CD4-positive, alpha-beta memory T cell (primary cell): Measurements from ENCODE around the gene GIGYF1. TPM values are rescaled to one million over a fixed set of nuclear protein-coding genes. Genes with fewer than 3 reads are reported as not detected.
A peak's percentile ranks its signal among the peaks of the same experiment; 100 is the strongest.

Experiments used
- CTCF ChIA-PET: fragments of 350-600 bp; sonication (Branson Sonifier 250); formaldehyde crosslinking; loops from one replicate; lab custom pipeline; 2021; ENCODE audit warnings: inconsistent platforms; ENCODE audit not compliant: partially characterized antibody; lab: Charles Lee
- POLR2A ChIA-PET: fragments of 350-600 bp; sonication (Branson Sonifier 250); formaldehyde crosslinking; loops from one replicate; lab custom pipeline; 2021; ENCODE audit not compliant: partially characterized antibody; lab: Charles Lee
- DNase-seq, 5 donors: peaks; one replicate each; pipeline versions ENCODE4 v3.0.0 to v3.0.0-alpha.2; 2020 to 2022; ENCODE audit warnings: mixed read lengths in 1 of 5
- H3K27ac ChIP-seq: one replicate; pipeline ENCODE4 v1.7.0; 2013; ENCODE audit warnings: low read depth, low read length
- H3K27me3 ChIP-seq: 2 replicates; pipeline ENCODE4 v1.7.0; 2013; ENCODE audit warnings: mild to moderate bottlenecking, low read length, moderate library complexity; ENCODE audit not compliant: insufficient read depth
- H3K36me3 ChIP-seq: 2 replicates; pipeline ENCODE4 v1.7.0; 2013; ENCODE audit warnings: mild to moderate bottlenecking, low read length, moderate library complexity; ENCODE audit not compliant: insufficient read depth
- H3K4me1 ChIP-seq: 2 replicates; pipeline ENCODE4 v1.7.0; 2013; ENCODE audit warnings: mild to moderate bottlenecking, low read length, moderate library complexity; ENCODE audit not compliant: insufficient read depth
- H3K4me3 ChIP-seq, 2 donors: one replicate each; pipeline ENCODE4 v1.7.0; 2013; ENCODE audit warnings: low read length in 2 of 2, mild to moderate bottlenecking in 1 of 2
- H3K9me3 ChIP-seq, 2 donors: one replicate each; pipeline ENCODE4 v1.7.0; 2013; ENCODE audit warnings: low read length in 2 of 2, control low read depth in 1 of 2; ENCODE audit not compliant: control insufficient read depth in 1 of 2
- H3K27ac Mint-ChIP-seq, 7 donors: one replicate each; pipeline ENCODE4 v1.8.0; 2020 to 2021; ENCODE audit warnings: mixed read lengths in 7 of 7, mild to moderate bottlenecking in 6 of 7, inconsistent platforms in 3 of 7, moderate library complexity in 3 of 7
- H3K27me3 Mint-ChIP-seq, 2 donors: one replicate each; pipeline ENCODE4 v1.8.0; 2020 to 2021; ENCODE audit warnings: mixed read lengths in 2 of 2
- H3K36me3 Mint-ChIP-seq, 2 donors: one replicate each; pipeline ENCODE4 v1.8.0; 2020 to 2021; ENCODE audit warnings: mixed read lengths in 2 of 2, inconsistent platforms in 1 of 2, mild to moderate bottlenecking in 1 of 2
- H3K4me1 Mint-ChIP-seq, 4 donors: one replicate each; pipeline ENCODE4 v1.8.0; 2020 to 2021; ENCODE audit warnings: mixed read lengths in 4 of 4, mild to moderate bottlenecking in 1 of 4
- H3K4me3 Mint-ChIP-seq, 8 donors: one replicate each; pipeline ENCODE4 v1.8.0; 2020 to 2021; ENCODE audit warnings: mixed read lengths in 8 of 8, mild to moderate bottlenecking in 7 of 8, moderate library complexity in 6 of 8, inconsistent platforms in 3 of 8
- H3K9me3 Mint-ChIP-seq, 8 donors: one replicate each; pipeline ENCODE4 v1.8.0; 2020 to 2021; ENCODE audit warnings: mixed read lengths in 8 of 8, mild to moderate bottlenecking in 5 of 8, inconsistent platforms in 3 of 8, moderate library complexity in 1 of 8
- intact Hi-C: fragments of 100-400 bp; cut with micrococcal nuclease; formaldehyde crosslinking; loops from one replicate; pipeline ENCODE4 v1.15.1; 2023
- polyA plus RNA-seq, 2 donors: library from polyadenylated mRNA; unstranded; fragments of 300-500 nt; fragmentation: Illumina TruSeq; gene quantifications; one replicate each; pipeline ENCODE4 v1.2.3, GENCODE V29; 2021
- total RNA-seq, 2 experiments: library from RNA; stranded (reverse); gene quantifications; one replicate each; pipeline ENCODE4 v1.2.3, GENCODE V29; 2021

Gene GIGYF1
- total and polyA plus RNA-seq, 4 experiments from 2014 or later, result 0.19 to 118 (median 59.7) TPM

DNA sequence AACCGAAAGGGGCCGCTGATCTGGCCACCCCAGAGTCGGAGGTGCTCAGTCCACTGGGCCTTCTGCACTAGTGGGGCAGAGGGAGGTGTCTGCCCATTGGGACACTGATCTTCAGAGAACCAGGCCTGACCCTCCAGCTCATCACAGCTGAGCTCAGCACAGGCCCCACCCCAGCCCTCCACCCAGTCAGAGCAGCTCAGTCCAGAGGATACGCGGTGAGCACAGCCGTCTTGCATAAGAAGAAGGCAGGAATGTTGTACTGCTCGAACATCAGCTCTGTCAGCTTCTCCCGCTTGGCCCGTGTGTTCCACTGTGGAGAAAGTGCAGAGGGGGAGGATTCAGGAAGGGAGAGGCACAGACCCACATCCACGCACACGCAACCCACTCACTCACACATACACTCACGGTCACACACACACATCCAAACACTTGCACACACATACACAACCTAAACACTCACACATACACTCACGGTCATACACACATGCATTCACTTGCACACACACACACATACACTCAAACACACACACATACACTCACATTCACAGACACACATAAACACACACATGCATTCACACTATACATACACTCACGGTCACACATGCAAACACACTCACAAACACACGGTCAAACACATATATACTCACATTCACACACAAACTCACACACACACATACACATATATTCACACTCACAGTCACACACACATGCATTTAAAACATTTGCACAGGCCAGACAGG lies 44.1 kb downstream of the GIGYF1 start:
- CTCF ChIA-PET, result interaction anchor here (1.2 kb wide), 1 partner anchor 16 kb away, joined by 3 read pairs; no protein-coding TSS in a partner anchor
- H3K27ac ChIP-seq, result no peak overlapping the region
- H3K27ac Mint-ChIP-seq, result peak overlapping the region in 1 of 7 donors; percentile 1
- H3K9me3 ChIP-seq, result no peaks in the 10 kb centered on the region
- intact Hi-C loops, result no loop called here
- H3K4me1 Mint-ChIP-seq, result peaks cover 0 to 7% (median 3%) of the 10 kb centered on the region in 4 donors
- no peaks in the 10 kb centered on the region for H3K36me3 ChIP-seq
- peaks cover 0 to 4% (median 1%) of the 10 kb centered on the region in 8 donors for H3K9me3 Mint-ChIP-seq
- H3K4me3 Mint-ChIP-seq, result no peak overlapping the region
- POLR2A ChIA-PET, result interaction anchor here (1.5 kb wide), 1 partner anchor 17 kb away, joined by 3 read pairs; no protein-coding TSS in a partner anchor
- no peaks in the 10 kb centered on the region for H3K4me1 ChIP-seq
- no peaks in the 10 kb centered on the region for H3K36me3 Mint-ChIP-seq
- peaks cover 3% of the 10 kb centered on the region for H3K27me3 ChIP-seq
- DNase-seq, result no peak
- H3K4me3 ChIP-seq, result no peak overlapping the region
- peaks cover 13 to 20% of the 10 kb centered on the region in 2 donors for H3K27me3 Mint-ChIP-seq

DNA sequence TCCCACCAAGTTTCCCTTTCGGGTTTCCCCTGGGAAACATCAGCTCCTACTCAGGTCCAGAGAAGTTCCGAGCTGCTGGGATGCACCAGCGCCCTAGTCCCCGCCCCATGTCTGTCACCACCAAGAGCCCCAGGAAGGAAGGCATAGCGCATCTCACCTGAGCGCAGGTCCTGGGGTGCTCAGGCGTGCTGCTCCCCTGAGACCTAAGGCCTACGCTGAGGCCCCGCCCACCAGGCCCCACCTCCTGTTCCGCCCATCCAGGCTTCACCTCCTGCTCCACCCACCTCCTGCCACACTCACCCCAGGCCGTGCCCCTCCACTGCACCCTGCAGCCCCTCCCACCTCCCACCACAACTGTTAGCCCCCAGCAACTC lies 51.5 kb downstream of the GIGYF1 start:
- CTCF ChIA-PET, result interaction anchor here (0.6 kb wide), 1 partner anchor 38 kb away, joined by 3 read pairs; no protein-coding TSS in a partner anchor
- no peaks in the 10 kb centered on the region for H3K4me1 Mint-ChIP-seq
- no peak for DNase-seq

DNA sequence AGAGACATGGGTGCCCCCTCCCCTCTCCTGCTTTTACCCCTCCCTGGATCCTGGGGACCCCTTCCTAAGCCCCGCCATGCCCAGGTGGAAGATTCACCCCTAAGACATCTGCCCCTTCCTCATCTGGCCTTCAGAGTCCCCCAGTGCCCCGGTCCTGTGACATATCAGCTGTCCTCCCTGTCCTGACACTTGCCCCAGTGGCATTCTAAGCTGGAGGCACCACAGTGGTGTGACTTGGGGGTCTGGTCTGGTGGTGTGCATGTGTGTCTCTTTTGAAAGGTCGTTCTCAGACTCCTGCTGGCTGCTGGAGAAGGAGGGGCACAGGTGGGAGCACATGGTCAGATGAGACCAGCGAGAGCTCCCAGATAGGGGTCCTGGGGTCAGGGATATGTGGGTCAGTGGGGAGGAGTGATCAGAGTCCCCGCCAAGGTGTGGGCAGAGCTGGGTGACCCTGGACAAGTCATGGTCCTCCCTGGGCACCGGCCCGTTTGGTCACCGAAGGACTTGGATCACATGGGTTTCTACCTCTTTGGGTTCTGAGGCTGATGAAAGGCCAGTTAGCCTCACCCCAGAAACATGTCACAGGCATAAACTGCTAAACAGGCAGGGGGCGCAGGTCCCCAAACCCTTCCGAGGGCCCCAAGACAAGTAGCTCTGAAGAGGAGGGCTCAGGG lies 52.1 kb downstream of the GIGYF1 start:
- H3K9me3 ChIP-seq, result no peaks in the 10 kb centered on the region
- Mint-ChIP-seq H3K36me3 (no peaks in the 10 kb centered on the region), H3K4me3 (no peak overlapping the region), H3K27me3 (peaks cover 0 to 4% of the 10 kb centered on the region in 2 donors), H3K4me1 (no peaks in the 10 kb centered on the region), H3K27ac (no peak overlapping the region), H3K9me3 (no peaks in the 10 kb centered on the region)
- no peaks in the 10 kb centered on the region for H3K36me3 ChIP-seq
- ChIA-PET CTCF (interaction anchor here (0.6 kb wide), 1 partner anchor 38 kb away, joined by 3 read pairs; no protein-coding TSS in a partner anchor), POLR2A (no interaction called here)
- no peak for DNase-seq
- no peaks in the 10 kb centered on the region for H3K4me1 ChIP-seq
- no peaks in the 10 kb centered on the region for H3K27me3 ChIP-seq
- H3K4me3 ChIP-seq, result no peak overlapping the region
- no peak overlapping the region for H3K27ac ChIP-seq
- intact Hi-C loops, result no loop called here

More for the DNA sequence above, 51.5 kb downstream of the GIGYF1 start:
- Histone ChIP-seq H3K36me3 (no peaks in the 10 kb centered on the region), H3K27me3 (no peaks in the 10 kb centered on the region), H3K9me3 (no peaks in the 10 kb centered on the region), H3K4me3 (no peak overlapping the region), H3K27ac (no peak overlapping the region), H3K4me1 (no peaks in the 10 kb centered on the region)
- Mint-ChIP-seq H3K9me3 (no peaks in the 10 kb centered on the region), H3K27me3 (peaks cover 0 to 4% of the 10 kb centered on the region in 2 donors), H3K4me3 (no peak overlapping the region), H3K27ac (no peak overlapping the region), H3K36me3 (no peaks in the 10 kb centered on the region)
- POLR2A ChIA-PET, result no interaction called here
- intact Hi-C loops, result no loop called here

DNA sequence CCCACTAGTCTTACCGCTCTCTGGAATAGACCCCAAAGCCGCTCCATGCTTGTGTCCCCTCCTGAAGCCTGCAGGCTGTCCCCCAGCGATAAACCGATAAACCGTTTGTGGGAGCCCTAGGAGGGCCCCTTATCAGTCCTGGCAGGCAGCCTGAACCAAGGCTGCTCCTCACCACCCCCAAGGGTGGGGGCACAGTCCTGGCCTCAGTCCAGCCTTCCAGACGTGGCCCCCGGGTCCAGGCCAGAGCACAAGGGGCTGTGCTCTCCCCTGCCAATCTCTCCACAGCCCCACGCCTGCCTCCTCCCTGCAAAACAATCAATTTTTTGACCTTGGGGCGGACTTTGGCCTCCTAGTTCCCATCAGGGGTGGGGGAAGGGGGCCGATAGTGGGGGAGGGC lies 52.6 kb downstream of the GIGYF1 start, which contains the start of gene TFR2:
TSS of gene TFR2 (minus strand) at position 90 of the 397 bp plus-strand sequence. CDS start at position 47, 43 bp downstream.
- POLR2A ChIA-PET, result no interaction called here
- H3K9me3 Mint-ChIP-seq, result no peaks in the 10 kb centered on the region
- Histone ChIP-seq H3K27ac (no peak within 1 kb of the TSS), H3K27me3 (no peaks in the 10 kb centered on the region), H3K4me3 (no peak within 1 kb of the TSS), H3K9me3 (no peaks in the 10 kb centered on the region), H3K36me3 (no peaks in the 10 kb centered on the region), H3K4me1 (no peaks in the 10 kb centered on the region)
- intact Hi-C loops, result no loop called here
- no peak for DNase-seq
- H3K27ac Mint-ChIP-seq, result no peak within 1 kb of the TSS
- H3K4me1 Mint-ChIP-seq, result no peaks in the 10 kb centered on the region
- H3K4me3 Mint-ChIP-seq, result no peak within 1 kb of the TSS
- CTCF ChIA-PET, result no interaction called here
- peaks cover 0 to 4% of the 10 kb centered on the region in 2 donors for H3K27me3 Mint-ChIP-seq
- no peaks in the 10 kb centered on the region for H3K36me3 Mint-ChIP-seq

DNA sequence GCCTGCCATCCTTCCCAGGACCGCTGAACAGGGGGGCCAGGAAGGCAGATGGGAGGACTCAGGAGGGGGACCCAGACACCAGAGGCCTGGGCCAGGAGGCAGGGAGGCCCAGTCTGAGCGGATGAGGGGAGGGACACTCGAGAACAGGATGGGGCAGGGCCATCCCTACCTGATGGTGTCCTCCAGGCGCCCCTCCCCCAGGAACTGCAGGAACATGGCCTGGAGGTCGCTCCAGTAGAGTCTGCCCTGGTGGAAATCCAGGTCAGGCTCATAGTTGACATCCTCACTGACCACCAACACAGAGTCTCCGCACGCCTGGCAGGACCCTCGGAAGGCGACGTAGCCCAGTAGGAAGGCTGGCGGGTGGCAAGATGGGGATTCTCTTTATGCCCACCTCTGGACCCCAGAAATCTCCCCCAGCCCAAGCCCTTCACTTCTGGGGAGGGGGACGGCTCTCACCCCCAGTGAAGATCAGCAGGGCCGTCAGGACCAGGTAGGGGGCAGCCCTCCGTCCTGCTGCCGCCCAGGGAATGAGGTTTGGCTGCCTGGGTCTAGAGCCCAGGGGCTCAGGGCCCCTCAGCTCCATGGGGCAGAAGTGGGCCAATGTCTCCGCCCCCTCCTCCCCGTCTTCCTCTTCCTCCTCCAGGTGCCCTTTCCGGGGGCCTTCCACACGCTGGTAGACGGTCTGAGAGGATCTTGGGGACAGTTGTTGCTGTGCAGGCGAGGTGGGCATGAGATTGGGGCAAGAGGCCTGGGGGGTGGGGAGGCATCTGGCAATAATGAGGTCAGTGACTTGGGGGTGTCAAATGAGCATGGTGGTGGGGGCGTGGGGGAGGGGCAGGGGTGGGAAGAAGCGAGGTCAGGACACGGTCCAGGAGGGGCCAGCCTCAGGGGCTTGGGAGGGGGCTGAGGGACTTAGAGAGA lies 53.3 kb downstream of the GIGYF1 start:
- peaks cover 0 to 4% of the 10 kb centered on the region in 2 donors for H3K27me3 Mint-ChIP-seq
- H3K4me3 ChIP-seq, result no peak overlapping the region
- no peaks in the 10 kb centered on the region for H3K9me3 ChIP-seq
- no peaks in the 10 kb centered on the region for H3K4me1 Mint-ChIP-seq
- ChIA-PET CTCF (interaction anchor here (2.4 to 2.8 kb wide), 2 partner anchors 11 to 51 kb away, joined by 8 to 12 read pairs; no protein-coding TSS in a partner anchor), POLR2A (no interaction called here)
- no peaks in the 10 kb centered on the region for H3K36me3 Mint-ChIP-seq
- H3K4me1 ChIP-seq, result no peaks in the 10 kb centered on the region
- no peak overlapping the region for H3K27ac ChIP-seq
- no peak overlapping the region for H3K27ac Mint-ChIP-seq
- no peaks in the 10 kb centered on the region for H3K36me3 ChIP-seq
- no peaks in the 10 kb centered on the region for H3K27me3 ChIP-seq
- H3K4me3 Mint-ChIP-seq, result no peak overlapping the region
- no peak for DNase-seq
- no peaks in the 10 kb centered on the region for H3K9me3 Mint-ChIP-seq
- intact Hi-C loops, result no loop called here

DNA sequence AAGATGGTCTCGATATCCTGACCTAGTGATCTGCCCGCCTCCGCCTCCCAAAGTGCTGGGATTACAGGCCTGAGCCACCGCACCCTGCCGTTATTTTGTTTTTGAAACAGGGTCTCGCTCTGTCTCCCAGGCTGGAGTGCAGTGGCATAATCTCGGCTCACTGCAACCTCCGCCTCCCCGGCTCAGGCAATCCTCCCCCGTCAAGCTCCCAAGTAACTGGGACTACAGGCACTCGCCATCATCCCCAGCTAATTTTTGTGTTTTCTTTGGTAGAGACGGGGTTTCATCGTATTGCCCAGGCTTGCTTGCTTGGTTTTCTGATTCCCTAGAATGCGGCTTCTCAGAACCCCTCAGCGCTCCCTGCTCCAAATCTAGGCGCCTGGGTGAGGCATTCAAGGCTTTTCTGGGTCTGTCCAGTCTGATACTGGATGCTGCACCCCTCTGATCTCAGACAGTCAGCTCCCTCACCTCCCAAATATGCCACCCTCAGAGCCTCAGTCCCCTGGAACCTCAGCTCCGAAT lies 54.0 kb downstream of the GIGYF1 start:
- POLR2A ChIA-PET, result interaction anchor here (0.8 kb wide), 1 partner anchor 27 kb away, joined by 4 read pairs; the partner anchor contains the start of gene MOSPD3
- CTCF ChIA-PET, result interaction anchor here (1.2 to 2.8 kb wide), 5 partner anchors 11 to 86 kb away, joined by 3 to 12 read pairs (median 6); no protein-coding TSS in a partner anchor
- Histone ChIP-seq H3K4me3 (no peak overlapping the region), H3K36me3 (no peaks in the 10 kb centered on the region), H3K27me3 (no peaks in the 10 kb centered on the region), H3K27ac (no peak overlapping the region), H3K4me1 (no peaks in the 10 kb centered on the region), H3K9me3 (no peaks in the 10 kb centered on the region)
- no peak for DNase-seq
- Mint-ChIP-seq H3K27me3 (peaks cover 0 to 4% of the 10 kb centered on the region in 2 donors), H3K4me1 (no peaks in the 10 kb centered on the region), H3K4me3 (no peak overlapping the region), H3K36me3 (no peaks in the 10 kb centered on the region), H3K27ac (no peak overlapping the region), H3K9me3 (no peaks in the 10 kb centered on the region)
- intact Hi-C loops, result no loop called here
